Measurements from ENCODE around the gene RGS1.

The RGS1 gene

DNA sequence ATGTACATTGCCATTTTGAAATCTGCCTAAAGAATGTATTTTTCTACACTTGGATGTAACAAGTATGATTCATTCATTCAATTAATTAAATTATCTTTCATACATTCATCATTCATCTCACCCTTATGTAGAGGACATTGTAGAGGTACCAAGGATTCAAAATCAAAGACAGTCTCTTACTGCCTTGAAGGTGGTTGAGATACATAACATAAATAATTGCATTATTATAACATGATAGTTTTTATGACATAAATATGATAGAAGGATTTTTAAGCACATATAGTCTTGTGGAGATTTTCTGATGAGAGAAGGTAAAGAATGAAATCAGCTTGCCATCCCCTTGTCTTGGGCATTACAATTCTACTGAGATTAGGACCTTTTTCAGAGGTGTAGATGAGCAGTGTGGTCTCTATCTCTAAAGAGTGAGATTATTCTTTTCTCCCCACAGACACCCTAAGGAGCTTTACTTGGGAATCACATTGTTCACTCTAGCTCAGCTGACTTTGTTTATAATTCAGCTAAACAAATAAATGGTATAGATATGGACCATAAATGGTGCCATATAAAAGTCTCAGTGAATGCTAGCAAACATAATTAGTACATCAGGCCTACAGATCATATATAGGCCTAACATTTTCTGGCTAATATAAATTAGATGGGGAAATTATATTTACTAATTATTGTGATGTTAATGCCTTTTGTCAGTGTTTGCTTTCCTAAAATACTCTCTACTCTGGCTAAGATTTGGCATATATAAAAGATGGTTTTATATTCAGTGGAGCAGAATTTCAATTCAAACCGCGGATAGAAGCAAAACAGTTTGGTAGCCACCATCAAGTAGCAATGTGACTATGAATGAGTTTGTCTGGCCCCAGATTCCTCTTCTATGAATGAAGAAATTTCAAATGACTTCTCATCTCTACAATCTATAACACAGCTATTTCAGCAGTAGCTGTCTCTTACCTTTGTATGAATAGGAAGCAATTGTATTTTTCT lies 1.9 kb downstream of the RGS1 start:
- H3K27ac ChIP-seq: peak overlapping the region in 6 of 21 experiments; percentile 17 to 85 (median 68)
- H3K4me3 ChIP-seq: peak overlapping the region in 5 of 7 experiments; percentile 6 to 33 (median 26)

DNA sequence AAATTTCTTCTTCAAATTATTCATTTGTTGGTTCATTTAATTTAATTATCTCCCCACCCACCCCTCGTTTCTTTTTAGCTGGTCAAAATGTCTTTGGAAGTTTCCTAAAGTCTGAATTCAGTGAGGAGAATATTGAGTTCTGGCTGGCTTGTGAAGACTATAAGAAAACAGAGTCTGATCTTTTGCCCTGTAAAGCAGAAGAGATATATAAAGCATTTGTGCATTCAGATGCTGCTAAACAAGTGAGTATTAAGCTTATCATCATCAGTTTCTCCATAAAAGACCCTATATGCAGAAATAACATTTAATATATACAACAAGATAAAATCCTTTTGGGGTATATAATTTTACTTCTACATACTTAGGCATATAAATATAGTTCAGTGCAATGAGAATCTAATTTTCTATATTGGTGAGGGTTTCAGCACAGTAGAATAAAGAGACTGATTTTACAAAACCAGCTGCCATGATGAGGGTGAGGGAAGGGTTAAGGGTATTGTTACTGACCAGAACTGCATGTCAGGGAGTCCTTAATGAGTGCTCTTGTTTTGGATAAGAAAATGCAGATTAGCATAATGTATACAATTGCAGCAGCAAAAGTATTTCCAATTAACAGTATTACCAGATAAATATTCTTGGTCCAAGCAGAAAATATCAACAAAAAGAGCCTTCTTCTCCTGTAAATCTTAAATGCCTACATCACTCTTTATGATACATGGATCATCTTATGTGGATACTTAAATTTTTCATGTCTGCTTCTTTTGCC lies 2.8 kb downstream of the RGS1 start:
- Histone ChIP-seq H3K27ac (peak overlapping the region in 4 of 21 experiments; percentile 15 to 70 (median 24)), H3K4me3 (peak overlapping the region in 4 of 7 experiments; percentile 18 to 33 (median 26))

DNA sequence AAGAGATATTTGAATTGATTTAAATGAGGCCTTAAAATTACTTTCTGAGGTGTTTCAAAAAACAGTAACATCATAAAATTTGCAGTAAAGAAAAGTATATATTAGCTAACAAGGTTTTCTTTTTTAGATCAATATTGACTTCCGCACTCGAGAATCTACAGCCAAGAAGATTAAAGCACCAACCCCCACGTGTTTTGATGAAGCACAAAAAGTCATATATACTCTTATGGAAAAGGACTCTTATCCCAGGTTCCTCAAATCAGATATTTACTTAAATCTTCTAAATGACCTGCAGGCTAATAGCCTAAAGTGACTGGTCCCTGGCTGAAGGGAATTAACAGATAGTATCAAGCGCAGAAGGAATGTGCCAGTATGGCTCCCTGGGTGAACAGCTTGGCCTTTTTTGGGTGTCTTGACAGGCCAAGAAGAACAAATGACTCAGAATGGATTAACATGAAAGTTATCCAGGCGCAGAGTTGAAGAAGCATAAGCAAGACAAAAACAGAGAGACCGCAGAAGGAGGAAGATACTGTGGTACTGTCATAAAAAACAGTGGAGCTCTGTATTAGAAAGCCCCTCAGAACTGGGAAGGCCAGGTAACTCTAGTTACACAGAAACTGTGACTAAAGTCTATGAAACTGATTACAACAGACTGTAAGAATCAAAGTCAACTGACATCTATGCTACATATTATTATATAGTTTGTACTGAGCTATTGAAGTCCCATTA lies 3.6 kb downstream of the RGS1 start:
- H3K27ac ChIP-seq: peak overlapping the region in 4 of 21 experiments; percentile 15 to 70 (median 36)
- H3K4me3 ChIP-seq: peak overlapping the region in 4 of 7 experiments; percentile 18 to 33 (median 26)

DNA sequence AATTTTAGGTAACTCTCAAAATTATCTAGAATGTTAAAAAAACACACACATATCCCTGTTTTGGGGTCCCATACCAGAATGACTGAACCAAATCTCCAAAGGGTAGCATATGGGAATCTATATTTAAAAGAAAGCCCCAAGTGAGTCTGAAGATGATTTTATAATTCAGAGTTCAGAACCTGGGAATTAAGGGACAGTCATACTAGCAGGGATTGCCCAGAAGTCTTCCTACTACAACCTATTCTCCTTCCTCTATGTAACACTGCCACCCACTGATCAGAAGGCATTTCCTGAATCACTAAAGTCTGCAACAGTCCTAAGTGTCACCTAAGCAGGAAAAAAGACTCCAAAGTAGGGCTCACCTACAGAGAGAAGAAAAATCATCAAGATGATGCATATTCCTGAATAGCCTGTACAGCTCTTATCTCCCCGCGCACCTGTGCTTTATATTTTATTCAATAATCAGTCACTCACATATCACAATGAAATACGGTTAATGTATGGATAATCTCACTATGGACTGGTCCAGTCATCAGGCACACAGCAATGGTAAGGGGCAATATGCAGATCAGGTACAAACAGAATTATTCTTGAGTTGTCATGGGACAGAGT lies 4.9 kb downstream of the RGS1 start:
- Histone ChIP-seq H3K27ac (no peak overlapping the region), H3K4me3 (no peak overlapping the region)

DNA sequence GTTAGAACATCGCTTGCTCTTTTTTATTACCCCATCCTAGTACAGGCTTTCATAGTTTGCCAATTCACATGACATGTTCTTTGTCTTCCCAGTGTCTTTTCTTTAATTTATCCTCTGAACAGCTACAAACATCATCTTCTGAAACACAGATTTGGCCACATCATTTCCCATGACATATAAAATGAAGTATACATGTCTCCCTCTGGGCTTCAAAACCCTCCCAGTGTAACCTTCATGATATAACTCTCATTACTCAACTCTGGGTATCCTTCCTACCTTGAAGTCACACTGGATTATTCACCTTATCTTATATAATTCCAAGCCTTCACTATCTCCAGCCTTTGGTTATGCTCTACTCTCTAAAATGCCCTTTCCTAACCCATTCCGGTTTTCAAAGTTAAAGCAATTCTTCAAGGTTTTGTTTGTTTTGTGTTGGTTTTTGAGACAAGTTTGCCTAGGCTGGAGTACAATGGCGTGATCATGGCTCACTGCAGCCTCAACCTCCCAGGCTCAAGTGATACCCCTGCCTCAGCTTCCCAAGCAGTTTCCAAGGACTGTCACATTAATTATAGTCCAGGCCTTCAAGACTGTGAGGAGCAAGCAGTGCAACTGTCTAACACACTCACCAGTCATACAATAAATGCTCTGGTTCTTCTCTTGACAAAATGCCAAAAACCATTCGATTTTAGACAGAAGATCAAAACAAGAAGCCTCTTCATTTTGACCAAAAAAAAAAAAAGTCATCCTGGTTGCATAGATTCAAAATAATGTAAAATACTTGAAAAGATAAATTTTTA lies 5.8 kb downstream of the RGS1 start:
- Histone ChIP-seq H3K27ac (no peak overlapping the region), H3K4me3 (no peak overlapping the region)

DNA sequence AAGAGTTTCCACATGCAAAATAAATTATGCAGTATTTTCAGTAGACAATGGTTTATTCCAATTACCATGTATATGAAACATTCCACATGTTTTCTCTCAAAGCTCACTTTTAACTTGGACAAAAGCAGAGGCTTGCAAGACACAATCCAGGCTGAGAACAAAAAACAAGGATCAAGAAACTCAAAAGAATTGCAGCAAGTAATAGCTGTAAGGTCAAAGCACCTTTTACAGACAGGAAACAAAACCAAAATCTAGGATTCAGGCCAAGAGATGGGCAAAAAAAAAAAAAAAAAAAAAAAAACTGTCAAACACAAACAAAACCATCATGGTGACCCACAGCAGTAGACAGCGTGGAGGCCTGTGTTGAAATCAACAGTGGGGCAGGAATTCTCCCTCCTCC lies 9.3 kb downstream of the RGS1 start:
- Histone ChIP-seq H3K4me3 (no peak overlapping the region), H3K27ac (no peak overlapping the region)

DNA sequence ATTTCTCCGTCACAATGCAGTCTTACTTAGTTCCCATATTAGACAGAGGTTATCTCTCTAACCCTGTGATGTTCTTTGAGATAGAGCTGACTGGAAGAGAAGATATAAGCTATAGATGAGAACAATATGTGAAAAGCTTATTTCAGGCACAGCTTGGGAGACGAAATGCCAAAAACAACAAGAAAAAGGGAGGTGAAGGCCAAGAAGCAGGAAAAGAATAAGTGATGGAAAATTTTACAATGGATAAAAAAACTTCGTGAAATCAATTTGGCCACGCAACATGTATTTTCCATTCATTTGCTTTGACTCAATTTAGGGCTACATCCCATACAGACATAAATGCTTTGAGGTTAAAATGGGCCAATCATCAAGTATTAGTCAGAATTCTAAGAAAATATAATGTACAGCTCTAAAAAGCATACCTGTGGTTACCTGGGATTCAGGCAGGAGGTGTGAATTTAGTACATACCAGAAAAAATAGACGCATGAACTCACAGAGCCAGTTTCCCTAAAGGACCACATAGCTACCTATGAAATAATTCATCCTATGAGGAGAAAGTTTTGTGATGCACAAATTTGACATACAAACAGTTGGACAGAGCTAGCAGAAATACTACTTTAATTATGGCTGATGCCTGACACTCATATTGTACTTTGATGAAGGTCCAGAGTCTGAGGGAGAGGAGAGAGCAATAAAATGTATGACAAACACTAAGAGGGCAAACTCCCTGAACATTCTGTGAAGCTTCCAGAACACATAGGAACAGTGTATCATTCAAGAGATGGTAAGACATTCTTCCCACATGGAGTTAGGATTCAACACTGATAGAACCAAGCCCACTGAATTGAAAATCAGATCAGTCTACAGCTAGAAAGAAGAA lies 12.1 kb downstream of the RGS1 start:
- Histone ChIP-seq H3K27ac (no peak overlapping the region), H3K4me3 (no peak overlapping the region)

DNA sequence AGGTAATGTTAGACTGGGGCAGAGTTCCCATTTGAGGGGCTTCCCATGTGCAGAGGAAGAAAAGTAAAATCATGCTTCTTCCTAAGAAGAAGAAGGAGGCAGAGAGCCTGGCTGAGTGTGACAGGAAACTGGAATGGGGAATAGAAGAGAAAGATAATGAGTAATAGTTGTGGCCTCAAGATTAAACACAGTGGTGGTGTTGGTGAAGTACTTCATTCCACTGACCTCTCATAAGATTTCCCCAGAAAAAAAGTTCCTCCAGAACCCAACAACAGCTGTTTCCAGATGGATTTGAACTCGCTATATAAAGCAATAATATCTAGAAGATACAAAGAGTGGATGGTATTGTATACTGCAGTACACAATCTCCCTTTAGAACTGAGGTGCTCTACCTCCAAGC lies 13.0 kb downstream of the RGS1 start:
- no peak overlapping the region for H3K4me3 ChIP-seq
- H3K27ac ChIP-seq: no peak overlapping the region

DNA sequence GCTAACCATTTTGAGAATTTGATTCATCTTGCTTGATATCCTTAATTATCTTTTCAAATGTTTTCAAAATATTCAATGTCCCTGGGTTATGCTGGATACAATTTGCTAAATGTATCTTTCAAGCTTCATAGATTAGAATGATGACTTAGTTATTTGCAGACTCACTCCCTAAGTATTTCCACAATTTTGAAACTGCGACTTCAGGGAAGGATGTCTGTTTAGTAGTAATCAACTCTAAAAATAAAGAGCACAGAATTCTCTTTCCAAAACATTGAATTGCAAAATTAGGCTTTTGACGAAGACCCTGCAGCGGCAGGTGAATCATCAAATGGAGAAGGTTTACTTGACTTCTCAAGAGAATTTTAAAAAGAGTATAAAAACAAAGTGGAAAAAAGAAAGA lies 14.2 kb downstream of the RGS1 start:
- Histone ChIP-seq H3K27ac (no peak overlapping the region), H3K4me3 (no peak overlapping the region)

DNA sequence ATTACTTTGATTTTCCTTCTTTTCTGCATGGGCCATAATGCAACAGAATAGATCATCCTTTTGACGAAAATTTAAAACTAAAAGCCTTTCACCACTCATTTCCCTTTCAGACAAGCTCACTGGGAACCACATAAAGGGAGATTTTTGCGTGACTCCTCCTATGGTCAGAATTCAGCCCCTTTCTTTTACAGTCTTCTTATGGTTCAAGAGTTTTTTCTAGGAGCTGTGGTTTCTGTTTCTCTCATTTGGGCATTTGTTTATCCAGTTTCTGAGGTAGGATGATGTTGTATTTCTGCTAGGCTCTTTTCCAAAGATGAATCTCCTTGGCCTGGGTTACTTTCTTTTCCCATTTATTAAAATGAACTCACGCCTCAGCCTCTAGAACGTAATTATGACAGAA lies 16.9 kb downstream of the RGS1 start:
- Histone ChIP-seq H3K27ac (peak overlapping the region in 6 of 21 experiments; percentile 8 to 43 (median 22)), H3K4me3 (no peak overlapping the region)

DNA sequence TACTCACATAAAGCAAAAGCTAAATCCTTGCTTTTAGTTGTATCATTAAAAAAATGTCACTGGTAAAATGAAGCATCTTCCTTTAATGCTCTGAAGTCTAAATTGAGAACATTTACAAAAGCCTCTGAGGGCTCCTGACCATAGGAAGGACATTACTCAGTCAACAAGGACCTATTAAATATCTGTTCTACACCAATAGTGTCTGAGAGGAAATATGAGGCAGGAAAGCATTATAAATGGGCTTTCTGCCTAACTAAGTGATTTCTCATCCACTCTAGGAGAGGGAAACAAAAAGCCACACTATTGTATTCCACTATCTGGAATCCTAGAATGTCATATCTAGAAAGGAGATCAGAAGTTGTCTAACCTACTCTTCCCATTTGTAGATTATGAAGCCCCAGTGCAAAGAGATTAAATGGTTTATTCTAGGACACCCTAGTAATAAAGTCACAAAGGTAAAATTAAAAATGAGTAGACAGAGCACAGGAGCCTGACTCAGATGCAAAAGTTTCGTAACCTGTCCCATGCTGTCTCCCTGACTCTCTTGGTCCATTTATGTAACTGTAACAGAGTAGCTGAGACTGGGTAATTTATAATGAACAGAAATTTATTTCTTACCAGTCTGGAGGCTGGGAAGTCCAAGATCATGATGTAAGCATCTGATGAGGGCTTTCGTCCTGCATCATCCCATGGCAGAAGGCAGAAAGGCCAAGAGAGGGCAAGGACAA lies 17.6 kb downstream of the RGS1 start:
- Histone ChIP-seq H3K4me3 (no peak overlapping the region), H3K27ac (peak overlapping the region in 5 of 21 experiments; percentile 8 to 38 (median 21))

DNA sequence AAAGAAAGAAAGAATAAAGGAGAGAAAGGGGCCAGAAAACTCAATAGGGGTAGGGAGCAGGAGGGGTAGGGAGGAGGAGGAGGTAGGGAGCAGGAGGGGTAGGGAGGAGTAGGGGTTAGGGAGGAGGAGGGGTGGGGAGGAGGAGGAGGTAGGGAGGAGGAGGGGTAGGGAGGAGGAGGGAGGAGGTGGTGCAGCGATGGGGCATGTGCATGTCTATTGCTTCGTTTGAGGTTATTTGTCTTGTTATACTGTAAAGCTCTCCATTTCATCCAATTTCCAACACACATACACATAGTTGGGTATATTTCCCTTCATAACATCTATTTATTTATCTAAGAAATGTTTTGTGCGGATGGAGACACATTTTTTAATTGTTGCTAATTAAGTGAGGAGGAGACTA lies 19.7 kb downstream of the RGS1 start:
- no peak overlapping the region for H3K27ac ChIP-seq
- H3K4me3 ChIP-seq: no peak overlapping the region

DNA sequence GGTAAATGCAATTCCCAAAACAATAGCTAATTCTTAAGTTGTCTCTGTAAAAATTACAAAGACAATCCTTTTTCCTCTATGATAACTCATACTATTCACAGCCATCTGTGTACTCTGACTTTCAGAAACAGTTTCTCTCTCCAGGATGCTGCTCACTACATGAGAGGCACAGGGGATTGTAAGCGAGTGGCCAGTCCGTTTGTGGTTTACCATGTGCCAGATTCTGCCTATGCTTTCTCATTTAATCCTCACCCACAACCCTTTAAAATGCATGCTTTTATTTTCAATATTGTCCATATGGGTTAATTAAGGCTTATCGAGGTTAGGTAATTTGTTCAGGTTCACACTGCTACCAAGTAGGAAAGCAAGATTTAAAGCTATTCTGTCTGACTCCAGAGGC lies 23.0 kb downstream of the RGS1 start:
- Histone ChIP-seq H3K27ac (no peak overlapping the region), H3K4me3 (no peak overlapping the region)

DNA sequence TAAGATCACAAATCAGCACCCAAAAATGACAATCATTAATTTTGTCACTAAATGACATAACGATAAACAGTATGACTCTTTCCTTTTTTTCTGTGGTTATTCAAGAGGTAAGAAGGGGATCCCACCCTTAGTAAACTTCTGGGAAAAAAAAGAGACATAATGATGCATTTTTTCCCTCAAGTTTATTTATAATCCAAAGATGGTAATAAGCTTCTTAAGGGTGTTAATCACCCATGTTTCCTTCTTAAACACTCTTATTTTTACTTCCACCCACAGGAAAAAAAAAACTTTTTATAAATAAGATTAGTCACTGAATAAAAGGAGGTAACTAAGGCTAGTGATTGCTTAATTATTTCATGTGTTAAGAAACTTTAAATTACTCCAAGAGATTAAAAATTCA lies 24.7 kb downstream of the RGS1 start:
- no peak overlapping the region for H3K27ac ChIP-seq
- H3K4me3 ChIP-seq: no peak overlapping the region

DNA sequence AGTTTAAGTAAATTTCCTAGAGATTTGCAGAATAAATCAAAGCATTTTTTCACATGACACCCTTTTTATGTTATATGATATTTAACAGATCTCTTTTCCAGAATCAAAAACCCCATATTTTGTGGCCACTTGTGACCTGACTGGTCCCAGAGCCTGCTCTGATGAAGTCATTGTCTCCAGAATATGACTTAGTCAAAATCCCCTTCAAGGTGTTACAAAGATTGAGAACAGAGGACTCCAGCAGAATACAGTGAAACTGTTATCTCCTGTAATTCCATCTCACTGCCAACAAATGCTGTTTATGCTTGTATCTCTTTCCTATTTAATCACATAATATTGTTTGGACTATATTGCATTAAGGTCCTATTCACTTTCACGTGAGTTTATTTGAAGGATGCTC lies 25.6 kb downstream of the RGS1 start:
- H3K27ac ChIP-seq: no peak overlapping the region
- H3K4me3 ChIP-seq: no peak overlapping the region

DNA sequence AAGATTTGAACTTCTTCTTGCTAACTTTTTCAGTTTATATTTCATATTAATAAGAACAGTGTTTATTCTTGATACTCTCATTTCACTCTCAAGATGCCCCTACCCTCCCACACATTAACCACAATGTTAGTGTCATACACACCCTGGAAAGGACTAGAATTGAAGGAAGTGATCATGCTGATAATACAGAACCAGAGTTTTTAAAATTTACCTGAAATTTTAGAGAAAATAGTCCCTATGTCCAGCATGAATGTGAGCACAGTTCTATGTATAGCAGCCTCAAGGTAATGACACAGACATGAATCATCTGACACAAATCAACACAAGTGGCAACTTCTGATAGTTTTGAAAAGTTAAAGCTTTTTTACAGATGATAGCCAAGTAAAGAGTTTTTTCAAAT lies 26.0 kb downstream of the RGS1 start:
- H3K4me3 ChIP-seq: no peak overlapping the region
- H3K27ac ChIP-seq: no peak overlapping the region

DNA sequence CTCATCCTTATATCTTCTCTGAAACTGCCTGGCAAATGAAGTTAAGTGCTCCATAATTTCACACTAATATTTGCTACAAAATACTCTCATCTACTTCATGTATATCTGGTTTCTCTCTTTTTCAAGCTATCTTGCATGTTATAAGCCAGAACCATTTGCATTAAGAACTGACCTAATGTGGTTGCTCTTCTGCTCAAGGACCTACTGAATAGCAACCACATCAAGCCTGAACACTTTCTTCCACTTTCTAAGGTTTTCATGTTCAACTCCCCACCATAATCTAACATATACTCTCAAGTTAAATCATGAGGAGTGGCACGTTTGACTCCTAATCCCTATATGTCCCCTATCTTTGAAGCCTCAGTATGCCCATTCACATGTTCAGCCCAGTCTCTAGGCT lies 27.2 kb downstream of the RGS1 start:
- Histone ChIP-seq H3K4me3 (no peak overlapping the region), H3K27ac (no peak overlapping the region)
